Activated T-cell treated with anti-CD3 and anti-CD28 coated beads, Interleukin-2, amount 50 U/mL, for 72 hours (primary cell): ENCODE results near the gene POLE4. TPM values are rescaled to one million over a fixed set of nuclear protein-coding genes. Genes with fewer than 3 reads are reported as not detected.

Experiments used
- total RNA-seq, 2 donors: library from RNA; stranded (reverse); gene quantifications; one replicate each; pipeline ENCODE4 v1.2.3, GENCODE V29; 2022

POLE4 gene
- total RNA-seq, 2 donors from 2014 or later: 44.8 to 47.8 TPM

Other genes with a start within 250 kb of the POLE4 start
- gene HK2, start 124.5 kb upstream of the POLE4 start, total RNA-seq: 10 to 100 TPM; 31.2 to 36.4 TPM
- gene TACR1, start 240.9 kb downstream of the POLE4 start, total RNA-seq: not detected